ENCODE measurements around the gene HEATR3. TPM values are rescaled to one million over a fixed set of nuclear protein-coding genes. Genes with fewer than 3 reads are reported as not detected.

Gene HEATR3, protein sequence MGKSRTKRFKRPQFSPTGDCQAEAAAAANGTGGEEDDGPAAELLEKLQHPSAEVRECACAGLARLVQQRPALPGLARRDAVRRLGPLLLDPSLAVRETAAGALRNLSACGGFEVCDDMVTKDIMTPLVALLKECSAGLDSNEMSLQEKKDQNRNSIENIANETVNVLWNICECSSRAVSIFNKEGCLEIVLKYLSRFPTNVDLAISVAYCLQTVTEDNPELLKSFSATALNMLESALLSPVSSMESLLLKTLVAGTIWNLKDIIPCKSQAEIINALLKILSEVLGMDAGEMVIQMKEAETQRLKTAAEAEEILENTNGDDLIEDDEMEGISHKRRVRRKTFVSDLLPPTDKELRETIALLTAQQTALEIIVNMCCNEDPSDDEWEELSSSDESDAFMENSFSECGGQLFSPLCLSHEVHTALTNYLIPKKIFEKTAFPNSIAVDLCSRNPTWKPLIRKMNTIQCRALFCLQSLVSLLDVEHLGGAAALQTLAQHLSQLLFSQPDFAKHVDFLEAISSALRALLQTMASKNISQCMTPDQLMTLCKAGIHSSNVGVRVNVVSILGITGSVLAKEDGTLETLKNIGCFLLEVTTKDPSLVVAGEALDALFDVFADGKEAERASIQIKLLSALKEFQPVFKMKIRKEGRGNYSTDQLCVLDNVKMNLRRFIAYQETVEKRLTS
- total RNA-seq, result 10 to 100 TPM; 20.7 to 23.3 TPM
- 1 to 10 TPM; 5.5 to 6.7 (median 5.6) TPM for polyA plus RNA-seq
- 17.7 to 62.3 (median 43.3) reads per million in 6 experiments for total RNA-seq

- DNase-seq (peak; percentile 87 to 95 (median 91)), ATAC-seq (peak; percentile 77 to 87)
- POLR2A ChIA-PET, result interaction anchor here (0.6 to 3.7 kb wide), 11 partner anchors 12 to 740 kb away, joined by 3 to 29 read pairs (median 3); partner anchors contain the start of genes CNEP1R1, CYLD and TENT4B
- Mint-ChIP-seq H3K27ac (peak within 1 kb of the TSS; percentile 55 to 96 (median 92)), H3K4me1 (peaks cover 24 to 39% (median 34%) of the 10 kb centered on the region in 4 donors), H3K36me3 (peaks cover 0 to 29% (median 2%) of the 10 kb centered on the region in 3 donors), H3K4me3 (peak within 1 kb of the TSS; percentile 85 to 95 (median 93)), H3K27me3 (no peaks in the 10 kb centered on the region), H3K9me3 (no peaks in the 10 kb centered on the region)
Measured at GRCh38 chr16:50065624-50066481, at the start of gene HEATR3. Gene HEATR3 (plus strand): TSS chr16:50065970. CDS start chr16:50066132, 162 bp downstream.

DNA sequence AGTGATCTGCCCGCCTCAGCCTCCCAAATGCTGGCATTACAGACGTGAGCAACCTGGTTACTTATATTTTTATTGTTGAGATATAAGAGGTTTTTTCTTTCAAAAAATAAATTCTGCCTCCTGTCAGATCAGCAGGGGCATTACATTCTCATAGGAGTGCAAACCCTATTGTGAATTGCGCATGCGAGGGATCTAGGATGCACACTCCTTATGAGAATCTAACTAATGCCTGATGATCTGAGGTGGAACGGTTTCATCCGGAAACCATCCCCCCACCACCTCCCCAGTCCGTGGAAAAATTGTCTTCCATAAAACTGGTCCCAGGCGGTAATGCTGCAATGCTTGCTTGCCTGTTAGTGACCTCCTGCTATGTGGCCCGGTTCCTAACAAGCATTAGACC lies 48.2 kb upstream of the HEATR3 start:
- POLR2A ChIA-PET, result no interaction called here
- Mint-ChIP-seq H3K36me3 (no peaks in the 10 kb centered on the region), H3K27ac (no peak overlapping the region), H3K27me3 (peaks cover 0 to 2% (median 0%) of the 10 kb centered on the region in 5 donors), H3K9me3 (no peaks in the 10 kb centered on the region), H3K4me1 (peaks cover 0 to 2% (median 0%) of the 10 kb centered on the region in 4 donors), H3K4me3 (no peak overlapping the region)
- no peak for ATAC-seq
- DNase-seq, result no peak

DNA sequence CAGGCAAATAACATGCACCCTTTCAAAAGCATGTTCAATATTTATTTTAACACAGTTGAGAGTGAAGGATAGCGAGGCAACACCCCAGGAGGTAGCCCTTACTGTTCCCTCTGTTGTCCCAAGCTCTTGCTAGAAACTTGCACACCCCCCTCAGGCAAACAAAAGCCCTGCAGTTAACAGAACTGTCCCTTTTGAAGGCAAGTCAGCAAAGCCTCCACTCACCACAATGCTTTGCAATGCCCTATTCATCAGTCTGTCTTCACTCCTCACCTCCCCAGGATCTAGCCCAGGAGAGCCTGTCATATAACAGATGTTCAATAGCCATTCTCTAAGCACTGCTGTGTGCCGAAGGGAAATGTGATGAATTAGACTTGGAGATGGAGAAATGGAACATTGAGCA lies 44.2 kb upstream of the HEATR3 start:
- POLR2A ChIA-PET, result no interaction called here
- Mint-ChIP-seq H3K27ac (peak overlapping the region in 3 of 10 donors; percentile 5 to 57 (median 46)), H3K9me3 (no peaks in the 10 kb centered on the region), H3K36me3 (no peaks in the 10 kb centered on the region), H3K4me1 (peaks cover 3 to 18% (median 16%) of the 10 kb centered on the region in 4 donors), H3K4me3 (no peak overlapping the region), H3K27me3 (peaks cover 0 to 2% (median 0%) of the 10 kb centered on the region in 5 donors)
- DNase-seq, result no peak
- no peak for ATAC-seq

GRCh38 chr16:50023641-50024040 lies 42.1 kb upstream of the HEATR3 start:
- Mint-ChIP-seq H3K4me1 (peaks cover 3 to 32% (median 19%) of the 10 kb centered on the region in 4 donors), H3K4me3 (no peak overlapping the region), H3K27ac (peak overlapping the region in 5 of 10 donors; percentile 5 to 97 (median 66)), H3K27me3 (peaks cover 0 to 2% (median 0%) of the 10 kb centered on the region in 5 donors), H3K9me3 (no peaks in the 10 kb centered on the region), H3K36me3 (peaks cover 0 to 13% (median 0%) of the 10 kb centered on the region in 3 donors)
- ATAC-seq, result no peak
- POLR2A ChIA-PET, result interaction anchor here (0.7 kb wide), 1 partner anchor 133 kb away, joined by 3 read pairs; no protein-coding TSS in a partner anchor
- DNase-seq, result no peak

DNA sequence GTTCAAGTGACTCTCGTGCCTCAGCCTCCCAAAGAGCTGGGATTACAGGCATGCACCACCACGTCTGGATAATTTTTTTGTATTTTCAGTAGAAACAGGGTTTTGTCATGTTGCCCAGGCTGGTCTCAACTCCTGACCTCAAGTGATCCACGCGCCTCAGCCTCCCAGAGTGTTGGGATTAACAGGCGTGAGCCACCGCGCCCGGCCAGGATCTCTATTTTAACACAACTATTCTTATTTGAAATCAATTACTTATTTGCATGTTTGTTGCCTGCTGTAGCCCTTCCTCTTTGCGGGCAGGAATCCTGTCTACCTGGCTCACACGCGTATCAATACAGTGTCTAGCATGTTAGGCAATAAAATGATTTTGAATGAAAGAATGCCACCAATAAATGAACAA lies 41.6 kb upstream of the HEATR3 start:
- POLR2A ChIA-PET, result interaction anchor here (0.7 to 2.5 kb wide), 2 partner anchors 42 to 132 kb away, joined by 3 to 29 read pairs; partner anchors contain the start of gene HEATR3
- Mint-ChIP-seq H3K27ac (peak overlapping the region; percentile 86 to 97 (median 94)), H3K4me1 (peaks cover 5 to 32% (median 20%) of the 10 kb centered on the region in 4 donors), H3K4me3 (peak overlapping the region; percentile 92 to 99 (median 96)), H3K36me3 (peaks cover 0 to 15% (median 0%) of the 10 kb centered on the region in 3 donors), H3K9me3 (no peaks in the 10 kb centered on the region), H3K27me3 (no peaks in the 10 kb centered on the region)
- DNase-seq (no peak), ATAC-seq (no peak)

GRCh38 chr16:50024684-50025536 lies 40.9 kb upstream of the HEATR3 start, which contains the start of gene CNEP1R1:
Gene CNEP1R1 (plus strand): TSS chr16:50025225. CDS start chr16:50025316, 91 bp downstream.
- Mint-ChIP-seq H3K4me3 (peak within 1 kb of the TSS; percentile 92 to 99 (median 96)), H3K27ac (peak within 1 kb of the TSS; percentile 86 to 97 (median 94)), H3K36me3 (peaks cover 0 to 22% (median 0%) of the 10 kb centered on the region in 3 donors), H3K9me3 (no peaks in the 10 kb centered on the region), H3K4me1 (peaks cover 6 to 36% (median 22%) of the 10 kb centered on the region in 4 donors), H3K27me3 (no peaks in the 10 kb centered on the region)
- peak; percentile 93 to 96 for ATAC-seq
- peak; percentile 81 to 98 (median 93) for DNase-seq
- POLR2A ChIA-PET, result interaction anchor here (0.9 to 2.5 kb wide), 9 partner anchors 41 to 642 kb away, joined by 3 to 29 read pairs (median 4); partner anchors contain the start of genes HEATR3 and TENT4B

- H3K27me3 Mint-ChIP-seq, result no peaks in the 10 kb centered on the region
- ATAC-seq (peak; percentile 31 to 38), DNase-seq (peak in 5 of 10 donors; percentile 8 to 48 (median 30))
- H3K27ac Mint-ChIP-seq, result peak overlapping the region; percentile 85 to 97 (median 92)
- H3K9me3 Mint-ChIP-seq, result no peaks in the 10 kb centered on the region
- peak overlapping the region; percentile 92 to 99 (median 96) for H3K4me3 Mint-ChIP-seq
- peaks cover 9 to 38% (median 23%) of the 10 kb centered on the region in 4 donors for H3K4me1 Mint-ChIP-seq
- POLR2A ChIA-PET, result interaction anchor here (0.9 to 2.5 kb wide), 9 partner anchors 40 to 641 kb away, joined by 3 to 29 read pairs (median 4); partner anchors contain the start of genes HEATR3 and TENT4B
- peaks cover 0 to 28% (median 0%) of the 10 kb centered on the region in 3 donors for H3K36me3 Mint-ChIP-seq
Measured at GRCh38 chr16:50025537-50025931, 40.2 kb upstream of the HEATR3 start.

GRCh38 chr16:50027829-50028228 lies 37.9 kb upstream of the HEATR3 start:
- no peaks in the 10 kb centered on the region for H3K9me3 Mint-ChIP-seq
- no peaks in the 10 kb centered on the region for H3K27me3 Mint-ChIP-seq
- DNase-seq, result no peak
- ATAC-seq, result no peak
- peak overlapping the region in 5 of 10 donors; percentile 4 to 62 (median 17) for H3K27ac Mint-ChIP-seq
- POLR2A ChIA-PET, result interaction anchor here (0.7 kb wide), 1 partner anchor 1707 kb away, joined by 4 read pairs; no protein-coding TSS in a partner anchor
- peaks cover 12 to 38% (median 23%) of the 10 kb centered on the region in 4 donors for H3K4me1 Mint-ChIP-seq
- H3K4me3 Mint-ChIP-seq, result no peak overlapping the region
- peaks cover 0 to 50% (median 3%) of the 10 kb centered on the region in 3 donors for H3K36me3 Mint-ChIP-seq

DNA sequence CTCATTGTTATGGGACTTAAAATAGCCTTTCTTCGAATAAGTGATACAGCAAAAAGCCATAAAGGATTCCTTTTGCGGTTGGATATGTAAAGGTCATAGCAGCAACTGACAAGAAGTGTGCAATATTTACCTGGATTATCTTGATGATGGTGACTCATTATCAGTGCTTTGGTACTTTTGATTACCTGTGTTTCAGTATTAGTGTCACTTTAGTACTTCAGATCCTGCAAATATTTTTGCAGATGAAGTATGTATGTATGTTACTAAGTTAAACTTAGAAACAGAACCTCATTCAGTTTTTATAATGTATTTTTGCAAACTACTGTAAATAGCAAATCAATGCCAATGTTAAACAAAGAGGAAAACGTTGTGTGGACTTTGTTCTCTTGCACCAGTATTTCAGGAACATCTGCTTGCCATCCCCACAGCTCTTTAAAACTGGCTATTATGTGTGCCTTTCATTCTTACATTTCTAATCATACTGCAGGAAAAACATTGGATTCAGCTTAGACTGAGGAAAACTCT lies 30.2 kb upstream of the HEATR3 start:
- Mint-ChIP-seq H3K9me3 (no peaks in the 10 kb centered on the region), H3K4me3 (no peak overlapping the region), H3K4me1 (peaks cover 13 to 20% (median 15%) of the 10 kb centered on the region in 4 donors), H3K36me3 (peaks cover 0 to 69% (median 16%) of the 10 kb centered on the region in 3 donors), H3K27ac (peak overlapping the region in 1 of 10 donors; percentile 16), H3K27me3 (no peaks in the 10 kb centered on the region)
- ATAC-seq (no peak), DNase-seq (no peak)
- POLR2A ChIA-PET, result no interaction called here

DNA sequence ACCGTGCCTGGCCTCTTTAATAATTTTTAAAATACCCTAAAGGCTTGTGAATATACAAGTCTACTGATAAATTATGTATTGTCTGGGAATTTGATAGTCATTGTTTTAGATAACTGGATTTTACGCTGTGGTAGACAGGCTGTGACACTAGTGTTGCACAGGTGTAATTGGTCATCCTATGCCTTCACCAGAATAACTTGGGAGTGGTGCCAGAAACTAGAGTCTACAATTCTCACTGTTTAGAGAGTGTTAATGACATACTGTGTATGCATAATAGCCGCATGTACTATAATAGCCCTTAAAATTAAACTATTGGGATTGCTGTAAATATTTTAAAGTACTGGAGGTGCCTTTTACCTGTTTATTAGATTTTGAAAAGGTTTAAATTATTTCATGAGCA lies 29.3 kb upstream of the HEATR3 start:
- no peaks in the 10 kb centered on the region for H3K27me3 Mint-ChIP-seq
- peaks cover 0 to 60% (median 13%) of the 10 kb centered on the region in 3 donors for H3K36me3 Mint-ChIP-seq
- H3K4me3 Mint-ChIP-seq, result no peak overlapping the region
- DNase-seq (no peak), ATAC-seq (no peak)
- no peaks in the 10 kb centered on the region for H3K9me3 Mint-ChIP-seq
- POLR2A ChIA-PET, result no interaction called here
- peaks cover 13 to 20% (median 15%) of the 10 kb centered on the region in 4 donors for H3K4me1 Mint-ChIP-seq
- H3K27ac Mint-ChIP-seq, result peak overlapping the region in 2 of 10 donors; percentile 4 to 67
